ENCODE data around the gene SEMA4A. TPM values are rescaled to one million over a fixed set of nuclear protein-coding genes. Genes with fewer than 3 reads are reported as not detected.

Gene SEMA4A
- total and polyA plus RNA-seq, 9 of the 15 experiments (the other 6 are each of a cell fraction or from before 2014, with no cell fraction given), result 0.04 to 1.7 (median 0.45) TPM

DNA sequence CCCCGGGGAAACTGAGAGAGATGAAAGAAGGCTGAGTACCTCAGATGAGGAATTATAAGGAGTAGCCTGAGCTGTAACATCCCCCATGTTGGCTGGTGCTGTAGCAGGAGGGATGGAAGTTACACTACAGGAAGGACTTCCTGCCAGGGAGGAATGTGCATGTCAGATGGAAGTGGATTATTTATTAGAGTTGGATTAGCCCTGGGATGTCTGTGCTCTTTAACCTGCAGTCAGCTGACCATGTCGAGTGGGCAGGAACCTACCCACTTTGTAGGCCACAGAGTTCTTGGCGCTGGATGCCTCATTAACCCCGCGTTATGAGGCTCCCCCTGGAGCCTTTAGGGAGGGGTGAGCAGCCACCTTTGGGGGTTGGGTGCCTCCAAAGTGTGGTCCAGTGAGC, 757 bp upstream of the SEMA4A start:
- Histone ChIP-seq H3K4me2 (ENCODE audit: insufficient read depth, low read length) (no peak overlapping the region), H3K4me3 (no peak overlapping the region), H3K79me2 (ENCODE audit: control insufficient read depth, insufficient read depth, low read length) (no peaks in the 10 kb centered on the region), H3K9me1 (ENCODE audit: control insufficient read depth, insufficient read depth, low read length) (no peaks in the 10 kb centered on the region), H2AFZ (ENCODE audit: low read depth, low read length) (no peak overlapping the region), H4K20me1 (replicated peaks; ENCODE audit: control insufficient read depth, insufficient read depth, low read length) (0 out of 2 replicates have a peak, but pooled peaks cover 6% of the 10 kb centered on the region), H3K36me3 (ENCODE audit: control insufficient read depth, insufficient read depth, low read length) (no peaks in the 10 kb centered on the region), H3K27me3 (ENCODE audit: control insufficient read depth in 2 of 2, insufficient read depth in 2 of 2, low read length in 2 of 2) (peaks cover 3 to 8% of the 10 kb centered on the region in 2 experiments; a peak in 1 of 5 replicates), H3K9me3 (replicated peaks; ENCODE audit: control insufficient read depth, insufficient read depth, low read depth, low read length) (no peaks in the 10 kb centered on the region), H3K9ac (ENCODE audit: insufficient read depth in 1 of 2, low read depth in 2 of 2, low read length in 2 of 2) (no peak overlapping the region), H3K4me1 (replicated peaks in 1 of 2; ENCODE audit: control insufficient read depth in 2 of 2, insufficient read depth in 2 of 2, low read length in 2 of 2) (peaks cover 0 to 9% of the 10 kb centered on the region in 2 experiments; a peak in 3 of 5 replicates), H3K27ac (ENCODE audit: extremely low read depth, low read depth, low read length) (no peak overlapping the region)
- ChIA-PET POLR2A (interaction anchor here (0.6 to 1.0 kb wide), 2 partner anchors 9 to 194 kb away, joined by 3 to 4 read pairs; no protein-coding TSS in a partner anchor), CTCF (ENCODE audit: low intra/inter-chr PET ratio) (no interaction called here)
- intact Hi-C loops (cut with micrococcal nuclease), result no loop called here
- FAIRE-seq, result no peak
- in situ Hi-C loops (cut with MboI), result no loop called here
- no peak for TF ChIP-seq KAT7 (CRISPR knock-in tag; IDR thresholded peaks at IDR 0.05; ENCODE audit: borderline replicate concordance)
- TF ChIP-seq, protein P1, sequence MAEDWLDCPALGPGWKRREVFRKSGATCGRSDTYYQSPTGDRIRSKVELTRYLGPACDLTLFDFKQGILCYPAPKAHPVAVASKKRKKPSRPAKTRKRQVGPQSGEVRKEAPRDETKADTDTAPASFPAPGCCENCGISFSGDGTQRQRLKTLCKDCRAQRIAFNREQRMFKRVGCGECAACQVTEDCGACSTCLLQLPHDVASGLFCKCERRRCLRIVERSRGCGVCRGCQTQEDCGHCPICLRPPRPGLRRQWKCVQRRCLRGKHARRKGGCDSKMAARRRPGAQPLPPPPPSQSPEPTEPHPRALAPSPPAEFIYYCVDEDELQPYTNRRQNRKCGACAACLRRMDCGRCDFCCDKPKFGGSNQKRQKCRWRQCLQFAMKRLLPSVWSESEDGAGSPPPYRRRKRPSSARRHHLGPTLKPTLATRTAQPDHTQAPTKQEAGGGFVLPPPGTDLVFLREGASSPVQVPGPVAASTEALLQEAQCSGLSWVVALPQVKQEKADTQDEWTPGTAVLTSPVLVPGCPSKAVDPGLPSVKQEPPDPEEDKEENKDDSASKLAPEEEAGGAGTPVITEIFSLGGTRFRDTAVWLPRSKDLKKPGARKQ (CRISPR knock-in tag; IDR thresholded peaks at IDR 0.05), result no peak
- no peak for TF ChIP-seq NFIC (IDR thresholded peaks at IDR 0.05)
- TF ChIP-seq PURB (CRISPR knock-in tag; IDR thresholded peaks at IDR 0.05; ENCODE audit: low read depth), result no peak
- TF ChIP-seq KLF1 (tag; IDR thresholded peaks at IDR 0.05), result no peak
- TF ChIP-seq EWSR1 (IDR thresholded peaks at IDR 0.05; ENCODE audit: borderline replicate concordance, low read depth, partially characterized antibody), result no peak
- BruUV-seq (replicated peaks), result no TSS peak
- WGBS (ENCODE audit: insufficient coverage, low coverage, missing lambda C conversion rate), result 26% methylated on average over 5 of the region's 5 CpGs
- no peak for ATAC-seq
- no peak for DNase-seq (ENCODE audit: extremely low read depth in 1 of 4, low spot score in 3 of 4)
